GM12891 (cell line): ENCODE data around the gene SNTB2.

Experiments used
- PAX5 ChIP-seq: IDR thresholded peaks from 2 replicates; pipeline ENCODE4 v1.6.1; 2011; ENCODE audit warnings: low read length, moderate library complexity, mild to moderate bottlenecking; ENCODE audit not compliant: insufficient read depth, severe bottlenecking
- POLR2A ChIP-seq: IDR thresholded peaks from 2 replicates; pipeline ENCODE4 v1.6.1; 2011; ENCODE audit warnings: low read depth, low read length, control low read depth
- POLR2AphosphoS5 ChIP-seq: IDR thresholded peaks from 2 replicates; pipeline ENCODE4 v1.6.1; 2011; ENCODE audit warnings: low read depth, low read length, control low read depth
- POU2F2 ChIP-seq: IDR thresholded peaks from 2 replicates; pipeline ENCODE4 v1.6.1; 2011; ENCODE audit warnings: low read depth, mild to moderate bottlenecking, control low read depth, low read length, moderate library complexity
- SPI1 ChIP-seq: IDR thresholded peaks from 2 replicates; pipeline ENCODE4 v1.6.1; 2011; ENCODE audit warnings: low read depth, low read length, control low read depth
- TAF1 ChIP-seq: IDR thresholded peaks from 2 replicates; pipeline ENCODE4 v1.6.1; 2011; ENCODE audit warnings: low read depth, low read length, control low read depth

GRCh38 chr16:69176033-69176800, 10.7 kb upstream of the SNTB2 start:
- TF ChIP-seq POLR2A (no peak), POLR2AphosphoS5 (no peak), TAF1 (no peak), PAX5 (no peak), SPI1 (no peak), POU2F2 (no peak)
